Smooth muscle cell of the coronary artery (primary cell): ENCODE data around the gene C17orf50. TPM values are rescaled to one million over a fixed set of nuclear protein-coding genes. Genes with fewer than 3 reads are reported as not detected.

Experiments used
- total RNA-seq: library from RNA; depleted of rRNA; stranded (reverse); fragments of >200 nt; gene quantifications from 2 replicates; pipeline ENCODE4 v1.2.3, GENCODE V29; 2014; ENCODE audit warnings: low replicate concordance

C17orf50 gene
- not detected in 2 replicates for total RNA-seq

GRCh38 chr17:35760587-35760986, at the start of gene C17orf50:
Gene C17orf50 (plus strand): TSS chr17:35760887. CDS start chr17:35760942, 55 bp downstream.

GRCh38 chr17:35731239-35731916, 29.3 kb upstream of the C17orf50 start, which contains the start of gene RASL10B:
Gene RASL10B (plus strand): TSS chr17:35731639. CDS start chr17:35735185, 3,546 bp downstream.

GRCh38 chr17:35752945-35753764, 7.5 kb upstream of the C17orf50 start, which contains the start of gene GAS2L2:
Gene GAS2L2 (minus strand): TSS chr17:35753239. CDS start chr17:35752850, 389 bp downstream.

GRCh38 chr17:35795007-35795870, 34.6 kb downstream of the C17orf50 start, which contains the start of gene MMP28:
Gene MMP28 (minus strand): TSS chr17:35795641. CDS start chr17:35795377, 264 bp downstream.

GRCh38 chr17:35808962-35809854, 48.5 kb downstream of the C17orf50 start, which contains the start of gene TAF15:
Gene TAF15 (plus strand): TSS chr17:35809484. CDS start chr17:35809570, 86 bp downstream.

Other genes starting within 250 kb of the C17orf50 start
- gene SLFN12L, start 223.2 kb upstream of the C17orf50 start, total RNA-seq = under 0.01 TPM in 1 of 2 replicates, not detected in the other
- not detected in 2 replicates for gene SLFN14, start 200.1 kb upstream of the C17orf50 start, total RNA-seq
- 2.7 and 3.5 TPM in 2 replicates for gene PEX12, start 182.3 kb upstream of the C17orf50 start, total RNA-seq
- gene AP2B1, start 173.6 kb upstream of the C17orf50 start, total RNA-seq = 38.6 and 57.1 TPM in 2 replicates
- 0.98 and 1.6 TPM in 2 replicates for gene RASL10B, start 29.2 kb upstream of the C17orf50 start, total RNA-seq
- gene GAS2L2, start 7.6 kb upstream of the C17orf50 start, total RNA-seq = 0.08 TPM in 1 of 2 replicates, not detected in the other
- 0.60 TPM in 1 of 2 replicates, not detected in the other for gene MMP28, start 34.8 kb downstream of the C17orf50 start, total RNA-seq
- 48.0 and 60.9 TPM in 2 replicates for gene TAF15, start 48.6 kb downstream of the C17orf50 start, total RNA-seq
- gene HEATR9, start 108.0 kb downstream of the C17orf50 start, total RNA-seq = not detected in 2 replicates
- 0.08 TPM in 1 of 2 replicates, not detected in the other for gene CCL5, start 119.5 kb downstream of the C17orf50 start, total RNA-seq
- 0.38 TPM in 1 of 2 replicates, not detected in the other for gene RDM1, start 169.9 kb downstream of the C17orf50 start, total RNA-seq
- not detected in 2 replicates for gene LYZL6, start 182.8 kb downstream of the C17orf50 start, total RNA-seq
- not detected in 2 replicates for gene CCL16, start 220.6 kb downstream of the C17orf50 start, total RNA-seq
- not detected in 2 replicates for gene CCL14, start 225.8 kb downstream of the C17orf50 start, total RNA-seq
- not detected in 2 replicates for gene CCL15, start 240.7 kb downstream of the C17orf50 start, total RNA-seq